Suprapubic skin (tissue), 4 donors: ENCODE measurements around the gene SPATA3.

Experiments
- EP300 ChIP-seq: sonication (generic); formaldehyde crosslinking; IDR thresholded peaks from one replicate; pipeline ENCODE4 v1.6.1; 2017; ENCODE audit warnings: antibody characterized with exemption
- POLR2A ChIP-seq, 2 donors: fragments of 450-650 bp; IDR thresholded peaks; one replicate each; pipeline ENCODE4 v1.6.1; 2017; ENCODE audit warnings: antibody characterized with exemption in 2 of 2, mild to moderate bottlenecking in 2 of 2, moderate library complexity in 2 of 2
- POLR2AphosphoS5 ChIP-seq, 3 donors: sonication (generic); formaldehyde crosslinking; IDR thresholded peaks; one replicate each; pipeline ENCODE4 v1.6.1; 2017; ENCODE audit warnings: antibody characterized with exemption in 3 of 3
- TF ChIP-seq, protein P1 (sequence below), 2 donors: fragments of 200-600 bp in 1 of 2; fragments of 450-650 bp in 1 of 2; sonication (generic) in 1 of 2; IDR thresholded peaks; one replicate each; pipeline ENCODE4 v1.5.1; 2016 to 2019; ENCODE audit warnings: antibody characterized with exemption in 2 of 2, mild to moderate bottlenecking in 1 of 2, moderate library complexity in 1 of 2

DNA sequence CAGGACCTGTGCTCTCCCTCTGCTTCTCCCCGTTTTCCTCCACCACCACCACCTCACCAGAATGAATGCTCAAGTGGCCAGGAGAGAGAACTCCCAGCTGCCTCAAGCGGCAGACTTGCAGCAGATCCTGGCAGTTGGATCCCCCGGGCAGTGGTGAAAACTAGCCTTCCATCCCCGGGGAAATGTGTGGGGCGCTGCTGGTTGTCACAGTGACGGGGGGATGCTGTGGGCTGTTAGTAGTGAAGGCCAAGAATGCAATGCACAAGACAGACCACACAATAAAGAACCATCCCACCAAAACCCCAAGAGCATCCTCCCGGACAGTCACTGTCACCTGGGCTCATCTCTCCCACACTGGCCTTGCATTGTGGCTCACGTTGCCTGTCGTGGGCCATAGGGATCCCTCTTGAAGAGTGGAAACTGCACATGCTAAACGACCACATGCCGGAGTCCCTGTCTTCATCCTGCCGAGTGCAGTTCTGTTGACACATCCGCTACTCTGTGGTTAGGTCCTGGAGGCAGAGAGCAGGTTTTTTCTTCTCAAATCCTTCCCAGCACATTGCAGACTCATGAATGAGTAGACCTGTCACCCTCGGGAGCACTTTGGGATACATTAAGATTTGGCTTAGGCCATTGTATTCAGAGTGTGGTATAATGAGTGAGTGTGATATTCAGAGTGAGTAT is 13.5 kb downstream of the SPATA3 start:
- TF ChIP-seq POLR2AphosphoS5 (IDR thresholded peaks at IDR 0.05) (no peak), POLR2A (IDR thresholded peaks at IDR 0.05) (no peak), EP300 (no peak)
- TF ChIP-seq, protein P1, sequence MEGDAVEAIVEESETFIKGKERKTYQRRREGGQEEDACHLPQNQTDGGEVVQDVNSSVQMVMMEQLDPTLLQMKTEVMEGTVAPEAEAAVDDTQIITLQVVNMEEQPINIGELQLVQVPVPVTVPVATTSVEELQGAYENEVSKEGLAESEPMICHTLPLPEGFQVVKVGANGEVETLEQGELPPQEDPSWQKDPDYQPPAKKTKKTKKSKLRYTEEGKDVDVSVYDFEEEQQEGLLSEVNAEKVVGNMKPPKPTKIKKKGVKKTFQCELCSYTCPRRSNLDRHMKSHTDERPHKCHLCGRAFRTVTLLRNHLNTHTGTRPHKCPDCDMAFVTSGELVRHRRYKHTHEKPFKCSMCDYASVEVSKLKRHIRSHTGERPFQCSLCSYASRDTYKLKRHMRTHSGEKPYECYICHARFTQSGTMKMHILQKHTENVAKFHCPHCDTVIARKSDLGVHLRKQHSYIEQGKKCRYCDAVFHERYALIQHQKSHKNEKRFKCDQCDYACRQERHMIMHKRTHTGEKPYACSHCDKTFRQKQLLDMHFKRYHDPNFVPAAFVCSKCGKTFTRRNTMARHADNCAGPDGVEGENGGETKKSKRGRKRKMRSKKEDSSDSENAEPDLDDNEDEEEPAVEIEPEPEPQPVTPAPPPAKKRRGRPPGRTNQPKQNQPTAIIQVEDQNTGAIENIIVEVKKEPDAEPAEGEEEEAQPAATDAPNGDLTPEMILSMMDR (IDR thresholded peaks at IDR 0.05), result no peak
